ENCODE measurements around the gene DMD.
"Not testable (repeated sequence)": the region's sequence is repeated elsewhere in the genome, so short reads cannot be mapped to it uniquely, and the experiment has no call there.

Gene DMD

DNA sequence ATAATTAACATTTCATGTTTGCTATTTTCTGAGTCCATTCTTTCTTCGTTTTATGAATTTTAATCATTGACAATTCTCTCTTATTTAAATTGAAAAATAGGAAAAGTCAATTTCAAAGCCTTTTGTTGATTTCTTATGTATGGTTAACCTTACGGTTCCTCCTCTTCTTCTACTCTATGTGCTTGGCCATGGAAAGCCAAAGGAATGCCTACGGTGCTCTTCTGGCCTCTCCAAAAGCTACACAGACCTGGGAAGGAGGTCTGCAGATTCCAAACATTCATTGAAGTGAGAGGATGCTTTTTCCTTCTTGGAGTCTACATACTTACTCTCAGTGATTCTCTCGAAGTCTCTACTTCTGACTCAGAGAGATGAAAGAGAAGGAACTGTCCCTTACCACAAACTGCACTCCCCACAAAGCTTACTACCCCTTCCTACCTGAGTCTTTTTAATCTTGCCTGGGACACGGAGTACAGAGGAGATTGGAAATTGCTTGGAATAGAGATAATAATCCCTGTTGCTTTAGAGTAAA is 1276.4 kb downstream of the DMD start:
- no peak for DNase-seq

DNA sequence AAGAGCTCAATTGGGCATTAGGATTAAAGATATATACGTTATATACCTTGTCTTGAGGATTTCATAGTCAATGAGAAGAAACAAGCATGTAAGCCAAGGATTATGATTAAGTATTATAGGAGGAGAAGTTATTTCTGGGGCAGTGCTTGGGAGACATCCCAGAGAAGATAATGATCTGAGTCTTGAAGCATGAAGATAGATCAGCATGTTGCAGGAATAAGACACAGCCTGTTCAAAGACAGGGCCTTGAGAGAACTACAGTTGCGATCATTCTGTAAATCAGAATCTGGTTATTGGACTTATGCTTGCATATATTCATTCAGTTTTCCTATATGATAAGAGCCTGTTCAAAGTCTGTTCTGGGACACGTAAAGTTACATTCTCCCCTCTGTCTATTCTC is 1277.3 kb downstream of the DMD start:
- DNase-seq, result no peak

DNA sequence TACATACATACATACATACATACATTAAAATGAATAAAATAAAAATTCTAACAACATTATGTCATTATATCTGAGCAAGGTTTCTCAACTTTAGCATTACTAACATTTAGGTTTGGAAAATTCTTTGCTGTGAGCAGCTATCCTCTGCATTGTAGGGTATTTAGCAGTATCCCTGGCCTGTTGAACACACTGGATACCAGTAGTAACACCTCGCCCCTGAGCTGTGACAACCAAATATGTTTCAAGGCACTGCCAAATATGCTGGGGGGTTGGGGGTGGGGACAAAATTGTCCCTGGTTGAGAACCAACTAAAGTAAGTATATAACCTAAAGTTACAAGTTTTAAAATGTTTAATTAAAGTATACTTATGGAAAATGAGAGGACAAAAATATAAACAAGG is 1278.6 kb downstream of the DMD start:
- no peak for DNase-seq

DNA sequence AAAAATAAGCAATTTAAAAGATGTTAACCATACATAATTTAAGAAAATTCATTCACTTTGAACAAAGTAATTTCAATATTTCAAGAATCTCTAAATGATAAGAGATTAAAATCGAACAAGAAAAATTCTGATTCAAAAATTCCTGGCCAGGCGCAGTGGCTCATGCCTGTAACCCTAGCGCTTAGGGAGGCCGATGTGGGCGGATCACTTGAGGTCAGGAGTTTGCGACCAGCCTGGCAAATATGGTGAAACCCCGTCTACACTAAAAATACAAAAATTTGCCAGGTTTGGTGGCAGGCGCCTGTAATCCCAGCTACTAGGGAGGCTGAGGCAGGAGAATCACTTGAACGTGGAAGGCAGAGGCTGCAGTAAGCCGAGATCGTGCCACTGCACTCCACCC is 1279.0 kb downstream of the DMD start:
- not testable (repeated sequence) for DNase-seq

DNA sequence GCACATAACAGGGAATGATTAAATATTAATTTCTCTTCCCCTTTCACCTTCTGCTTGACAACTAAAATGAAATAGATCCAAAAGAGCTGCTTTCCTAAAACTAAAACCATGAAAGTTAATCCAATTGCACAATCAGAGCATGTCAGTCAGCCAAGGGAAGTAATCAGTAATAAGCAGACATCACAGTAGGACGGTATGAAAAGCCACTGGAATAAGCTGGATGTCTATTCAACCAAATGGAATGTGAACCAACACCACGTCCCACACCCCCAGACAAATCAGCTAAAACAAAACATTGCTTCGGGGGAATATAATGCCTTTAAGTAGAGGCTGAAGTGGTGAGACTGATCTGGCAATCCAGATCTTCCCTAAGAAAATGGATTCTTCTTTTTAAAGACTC is 1280.1 kb downstream of the DMD start:
- DNase-seq, result no peak

DNA sequence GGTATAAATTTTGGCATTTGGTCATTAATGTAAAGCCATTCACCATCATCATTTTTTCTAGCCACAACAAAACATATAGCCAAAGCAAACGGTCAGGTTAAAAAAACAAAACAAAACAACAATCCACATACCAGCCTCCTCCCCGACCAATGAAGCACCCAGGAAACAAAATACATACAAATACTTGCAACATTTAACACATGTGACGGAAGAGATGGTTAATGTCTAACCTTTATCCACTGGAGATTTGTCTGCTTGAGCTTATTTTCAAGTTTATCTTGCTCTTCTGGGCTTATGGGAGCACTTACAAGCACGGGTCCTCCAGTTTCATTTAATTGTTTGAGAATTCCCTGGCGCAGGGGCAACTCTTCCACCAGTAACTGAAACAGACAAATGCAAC is 1282.0 kb downstream of the DMD start:
- DNase-seq, result no peak

DNA sequence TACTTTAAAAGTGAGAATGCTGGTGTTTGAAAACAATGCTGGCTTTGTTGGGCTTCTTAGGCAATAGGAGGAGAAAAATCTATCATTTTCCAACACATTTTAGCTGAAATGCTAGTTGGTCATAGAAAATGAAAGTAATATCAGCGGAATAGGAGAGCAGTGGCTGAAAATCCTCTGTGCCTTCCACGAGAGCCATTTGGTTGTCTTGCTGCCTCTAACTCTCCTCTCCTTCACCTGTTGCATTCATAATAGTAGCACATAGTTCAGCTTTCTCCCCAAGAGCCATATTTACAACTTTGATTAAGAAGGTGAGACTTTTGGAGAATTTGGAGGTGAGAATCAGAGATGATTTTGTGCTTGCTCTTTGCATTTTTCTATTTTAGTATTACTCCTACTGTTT is 1290.1 kb downstream of the DMD start:
- no peak for DNase-seq

DNA sequence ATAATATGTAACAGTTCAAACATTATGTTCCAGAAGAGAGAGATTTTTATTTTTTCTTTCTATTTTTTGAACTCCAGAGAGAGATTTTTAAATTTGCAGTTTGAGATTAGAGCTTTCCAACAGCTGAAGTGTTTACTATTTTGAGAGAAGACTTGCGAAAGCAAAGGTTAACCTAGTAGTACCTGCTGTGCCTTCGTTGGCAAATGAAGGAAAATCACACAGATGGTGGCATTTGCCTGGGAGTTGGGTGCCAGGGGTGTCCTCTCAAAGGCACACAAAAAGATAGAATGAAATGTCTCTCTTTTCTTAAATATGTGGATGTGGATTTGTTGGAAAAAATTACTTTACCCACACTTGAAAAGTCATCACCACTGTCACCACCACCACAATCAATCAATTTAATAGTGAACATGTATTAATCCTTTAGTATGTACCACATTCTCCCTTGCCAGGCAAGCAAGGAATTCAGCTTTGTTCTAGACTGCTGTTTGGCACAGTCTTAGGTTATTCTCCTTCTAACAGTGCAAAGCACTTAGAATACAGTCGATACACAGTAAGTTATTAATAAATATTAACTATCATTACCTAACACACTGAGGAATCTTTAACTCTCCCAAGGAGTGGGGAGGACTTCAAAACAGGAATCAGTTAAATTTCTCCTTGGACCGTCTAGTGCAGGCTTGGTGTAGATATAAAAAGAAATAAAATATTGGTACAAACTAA is 1301.3 kb downstream of the DMD start:
- DNase-seq, result no peak

DNA sequence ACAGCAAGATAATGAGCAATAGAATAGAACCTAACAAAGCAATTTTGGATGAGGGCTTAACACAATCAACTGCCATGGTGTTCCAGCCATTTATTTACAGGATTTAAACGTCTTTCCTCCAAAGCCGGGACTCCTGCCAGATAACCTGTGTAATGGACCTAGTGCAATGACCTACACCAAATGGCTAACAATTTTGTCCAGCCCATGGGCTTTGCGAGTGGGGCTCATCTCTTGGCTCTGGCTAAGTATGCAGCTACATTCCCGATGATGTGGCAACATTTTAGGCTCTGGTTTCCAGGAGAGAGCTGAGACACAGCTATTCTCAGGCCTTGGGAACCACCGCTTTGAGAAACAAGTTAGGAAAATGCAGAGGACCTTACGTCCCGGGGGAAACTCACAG is 1317.2 kb downstream of the DMD start:
- no peak for DNase-seq

DNA sequence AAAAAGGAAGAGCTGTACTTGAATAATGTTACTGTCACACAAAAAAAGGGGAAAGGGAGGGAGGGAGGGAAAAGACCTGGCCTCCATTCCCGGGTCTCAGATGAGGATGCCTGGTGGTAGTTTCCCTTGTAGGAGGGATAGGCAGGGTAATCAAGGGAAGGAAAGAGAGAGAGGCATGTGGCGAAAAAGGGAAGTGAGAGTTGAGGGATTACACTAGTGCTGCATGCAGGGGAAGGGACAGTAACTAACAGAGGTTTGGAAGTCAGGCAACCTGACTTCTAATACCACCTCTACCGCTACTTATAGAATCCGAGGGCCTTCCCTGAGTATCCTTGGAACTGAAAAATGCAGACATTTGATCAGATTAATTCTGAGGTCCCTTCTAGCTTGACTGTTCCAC is 1317.8 kb downstream of the DMD start:
- no peak for DNase-seq

DNA sequence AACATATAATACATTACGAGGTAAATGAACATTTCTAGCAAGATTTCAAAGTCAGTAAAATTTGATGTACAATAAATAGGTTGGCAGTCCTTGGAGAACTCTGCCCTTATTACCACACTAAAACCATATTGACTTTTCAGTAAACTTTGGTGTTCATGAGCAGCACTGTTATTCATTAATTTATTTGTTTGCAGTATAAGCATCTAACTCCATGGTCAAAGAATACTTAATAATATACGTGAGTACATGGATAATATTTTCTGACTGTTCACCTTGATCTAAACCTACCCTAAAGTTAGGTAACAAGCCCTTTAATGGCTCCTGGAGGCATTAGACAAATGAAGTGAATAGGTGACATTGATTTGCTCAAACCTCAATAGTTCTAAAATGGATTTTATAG is 1322.3 kb downstream of the DMD start:
- no peak for DNase-seq

DNA sequence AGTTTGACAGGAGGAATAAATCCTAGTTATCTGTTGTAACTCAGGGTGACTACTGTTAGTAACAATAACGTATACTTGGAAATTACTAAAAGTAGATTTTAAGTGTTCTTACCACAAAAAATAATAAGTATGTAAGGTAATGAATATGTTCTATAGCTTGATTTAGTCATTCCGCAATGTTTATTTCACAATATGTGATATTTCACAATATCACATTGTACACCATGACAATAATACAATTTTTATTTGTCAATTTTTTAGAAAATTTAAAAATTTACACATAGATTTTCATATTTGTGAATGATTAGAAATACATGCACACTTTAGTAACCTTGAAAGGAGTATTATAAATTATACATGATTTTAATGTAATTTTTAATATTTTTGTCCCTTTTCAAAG is 1326.8 kb downstream of the DMD start:
- no peak for DNase-seq

DNA sequence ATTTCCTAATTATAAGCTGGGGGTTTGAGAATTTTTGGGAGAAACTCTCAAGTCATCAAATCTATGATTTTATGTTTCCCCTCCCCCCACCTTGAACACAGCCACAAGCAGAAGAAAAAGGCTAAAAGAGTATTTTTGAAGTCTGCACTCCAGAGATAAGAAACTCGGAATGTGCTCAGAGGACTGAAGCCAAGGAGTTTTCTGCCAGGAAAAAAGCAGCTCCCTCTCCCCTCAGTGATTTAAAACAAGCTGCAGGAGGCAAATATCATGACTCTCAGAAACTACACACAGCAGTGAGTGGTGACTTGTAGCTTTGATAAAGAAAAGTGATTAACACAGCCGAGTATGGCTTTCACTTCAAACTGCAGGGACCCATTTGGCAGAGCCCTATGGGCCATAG is 1339.3 kb downstream of the DMD start:
- no peak for DNase-seq

DNA sequence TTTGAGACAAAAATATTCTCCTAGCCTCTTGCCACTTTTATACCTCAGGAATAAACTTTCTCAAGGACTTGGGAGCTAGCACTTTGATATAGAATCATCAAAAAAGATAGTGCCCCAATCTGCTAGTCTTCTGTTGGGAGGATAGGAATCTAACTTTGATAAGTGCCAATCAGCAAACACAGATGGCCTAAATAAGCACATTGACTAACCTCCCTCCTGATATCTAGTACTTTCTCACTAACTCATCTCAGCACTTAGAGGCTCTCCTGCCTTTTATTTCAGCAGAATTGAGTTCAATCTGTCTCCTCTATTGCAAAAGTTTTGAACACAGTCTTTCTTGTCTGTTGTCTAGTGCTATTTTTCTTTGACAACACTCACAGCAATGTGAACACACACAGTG is 1341.1 kb downstream of the DMD start:
- DNase-seq, result no peak

DNA sequence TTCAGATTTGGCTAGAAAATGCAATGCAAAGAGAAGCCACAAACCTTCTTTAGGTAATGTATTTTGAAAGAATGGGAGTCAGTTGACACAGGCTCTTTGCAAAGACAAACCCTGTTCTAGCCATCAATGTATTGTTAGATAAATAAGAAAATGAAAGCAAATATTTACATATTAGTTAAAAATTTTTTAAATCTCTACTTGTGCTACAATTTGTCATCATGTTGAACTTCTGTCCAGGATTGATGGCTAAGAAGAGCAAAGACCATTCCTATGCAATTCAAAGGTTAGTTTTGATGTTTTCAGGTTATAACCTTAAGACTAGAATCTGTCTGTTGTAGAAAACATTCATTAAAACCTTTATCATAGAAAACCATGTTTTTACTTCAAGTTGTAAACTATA is 1350.7 kb downstream of the DMD start:
- DNase-seq, result no peak

DNA sequence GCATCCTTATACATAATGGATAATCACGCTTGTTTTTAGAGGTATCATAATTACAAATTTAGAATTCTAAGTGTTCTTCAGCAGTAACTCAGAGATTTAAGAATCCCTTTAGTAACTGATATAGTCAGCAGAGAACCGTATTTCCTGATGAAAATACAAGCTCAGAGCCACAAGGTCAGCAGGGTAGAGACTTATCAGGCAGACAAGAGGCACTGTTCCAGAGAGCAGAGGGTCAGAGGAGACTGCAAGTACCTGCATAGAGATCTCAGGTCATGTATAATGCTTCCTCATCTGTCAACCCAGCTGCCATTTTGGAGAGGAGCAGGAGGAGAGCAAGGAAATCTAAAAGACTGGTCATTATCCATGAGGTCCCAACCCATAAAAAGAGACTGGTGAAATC is 1352.4 kb downstream of the DMD start:
- no peak for DNase-seq

DNA sequence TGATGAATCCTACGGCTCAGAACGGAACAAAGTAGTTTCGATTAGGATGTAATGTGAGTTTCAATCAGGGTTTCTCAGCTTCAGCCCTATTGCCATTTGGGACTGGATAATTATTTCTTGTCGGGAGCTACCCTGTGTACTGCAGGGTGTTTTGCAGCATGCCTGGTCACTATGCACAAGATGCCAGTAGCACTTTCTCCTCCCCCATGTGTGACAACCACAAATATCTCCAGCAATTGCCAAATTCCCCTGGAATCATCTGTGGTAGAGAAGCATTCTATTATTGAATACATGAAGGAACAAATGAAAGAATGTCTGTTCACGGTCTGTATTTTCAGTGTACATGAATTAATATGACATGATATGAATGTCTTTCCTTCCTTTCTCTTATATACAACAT is 1356.6 kb downstream of the DMD start:
- DNase-seq, result no peak

DNA sequence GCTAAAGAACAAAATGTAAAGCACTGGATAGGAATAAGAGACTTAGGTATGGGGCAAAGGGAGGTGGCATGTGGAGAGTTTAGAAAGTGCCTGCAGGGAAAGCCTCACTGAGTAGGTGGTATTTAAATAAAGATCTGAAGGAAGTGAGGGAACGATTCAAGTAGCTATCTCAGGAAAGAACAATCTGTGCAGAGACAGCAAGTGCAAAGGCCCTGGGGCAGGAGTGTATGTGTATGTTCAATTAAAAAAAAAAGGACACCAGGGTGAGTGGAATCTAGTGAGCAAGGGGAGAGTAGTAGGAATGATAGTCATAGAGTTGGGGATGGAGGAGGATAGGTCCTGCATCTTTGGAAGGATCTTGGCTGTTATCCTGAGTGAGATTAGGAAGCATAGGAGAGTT is 1359.6 kb downstream of the DMD start:
- DNase-seq, result no peak

DNA sequence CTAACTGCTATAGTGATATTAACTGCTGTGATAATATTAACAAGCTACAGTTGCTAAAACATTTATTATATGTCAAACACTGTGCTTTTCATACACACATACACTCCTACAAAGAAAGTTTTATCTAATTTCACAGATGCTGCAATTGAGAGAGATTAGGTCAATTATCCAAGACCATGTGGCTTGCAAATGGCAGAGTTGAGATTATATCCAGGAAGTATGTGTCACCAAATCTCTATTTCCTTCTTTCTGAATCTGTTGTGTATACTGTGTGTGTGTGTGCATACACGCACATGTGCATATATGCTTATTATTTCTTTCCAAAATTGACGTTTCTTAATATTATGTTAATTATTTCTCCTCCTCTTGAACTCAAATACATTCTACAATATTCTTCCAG is 1363.6 kb downstream of the DMD start:
- DNase-seq, result no peak

DNA sequence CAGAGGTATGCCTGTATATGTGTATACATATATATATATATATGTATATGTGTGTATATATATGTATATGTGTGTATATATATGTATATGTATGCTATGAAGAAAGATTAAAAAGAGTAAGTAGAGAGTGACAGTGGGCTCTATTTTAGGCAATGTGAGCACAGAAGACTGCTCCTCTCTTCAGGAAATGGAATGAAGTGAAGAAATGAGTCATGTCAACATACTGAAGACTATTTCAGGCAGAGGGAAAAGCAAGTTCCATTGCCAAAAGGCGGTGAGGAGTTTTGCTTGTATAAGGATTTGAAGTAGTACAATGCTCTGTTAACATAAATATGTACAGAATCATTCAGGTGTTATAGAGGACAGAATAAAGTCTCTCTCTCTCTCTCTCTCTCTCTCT is 1366.3 kb downstream of the DMD start:
- no peak for DNase-seq

DNA sequence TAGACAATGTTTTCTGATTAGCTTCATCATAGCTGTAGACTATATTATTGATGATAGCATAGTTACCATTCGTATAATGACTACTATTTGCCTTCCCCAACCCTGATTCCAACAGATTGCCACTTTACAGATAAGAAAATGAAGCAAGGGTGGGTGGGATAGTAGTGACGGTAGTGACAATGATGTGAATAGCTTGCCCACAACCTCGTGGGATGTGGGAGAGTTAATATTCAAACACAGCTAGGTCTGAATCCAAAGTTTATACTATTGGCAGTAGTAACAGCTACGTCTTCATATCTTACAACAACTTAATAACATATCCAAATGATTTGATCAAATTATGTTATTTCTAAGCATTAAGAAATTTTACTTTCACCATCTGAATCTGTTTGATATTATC is 1372.7 kb downstream of the DMD start:
- no peak for DNase-seq

DNA sequence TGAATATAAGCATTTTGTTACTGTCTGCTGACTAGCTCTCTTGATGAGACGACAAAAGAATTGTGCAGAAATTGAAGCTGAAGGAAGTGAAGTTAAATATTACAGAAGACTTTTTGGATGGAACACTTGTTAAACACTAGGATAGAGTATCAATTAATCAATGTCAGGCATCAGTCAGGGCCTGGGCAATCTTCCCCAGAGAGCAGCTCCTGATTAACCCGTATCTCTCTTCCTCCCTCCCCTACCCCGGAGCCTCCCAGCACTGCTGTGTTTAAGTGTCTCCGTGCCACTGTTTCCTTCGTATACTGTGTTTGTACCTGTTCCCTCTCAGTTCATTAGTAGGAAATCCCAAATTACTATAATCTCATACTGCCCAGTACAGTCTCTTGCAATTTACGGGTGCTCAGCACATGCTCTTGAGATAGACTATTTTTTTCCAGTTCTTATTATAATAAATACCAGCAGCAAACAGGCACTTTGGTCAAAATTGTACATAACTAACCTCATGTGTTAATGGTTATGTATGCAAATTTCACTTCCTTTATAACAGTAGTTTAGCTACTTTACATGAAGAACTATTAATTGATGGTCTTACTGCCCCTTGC is 1373.8 kb downstream of the DMD start:
- DNase-seq, result no peak

DNA sequence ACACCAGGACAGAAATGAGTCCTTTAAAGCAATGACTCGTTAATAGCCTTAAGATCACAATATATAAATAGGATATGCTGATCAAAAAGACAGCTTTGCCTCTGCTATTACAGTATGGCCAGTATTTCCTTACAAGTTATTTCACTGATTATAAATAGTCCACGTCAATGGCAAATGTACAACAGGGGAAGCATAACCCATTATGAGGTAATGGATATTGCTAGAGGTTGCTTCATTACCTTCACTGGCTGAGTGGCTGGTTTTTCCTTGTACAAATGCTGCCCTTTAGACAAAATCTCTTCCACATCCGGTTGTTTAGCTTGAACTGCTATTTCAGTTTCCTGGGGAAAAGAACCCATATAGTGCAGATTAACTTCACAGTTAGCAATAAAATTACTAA is 1374.9 kb downstream of the DMD start:
- no peak for DNase-seq

DNA sequence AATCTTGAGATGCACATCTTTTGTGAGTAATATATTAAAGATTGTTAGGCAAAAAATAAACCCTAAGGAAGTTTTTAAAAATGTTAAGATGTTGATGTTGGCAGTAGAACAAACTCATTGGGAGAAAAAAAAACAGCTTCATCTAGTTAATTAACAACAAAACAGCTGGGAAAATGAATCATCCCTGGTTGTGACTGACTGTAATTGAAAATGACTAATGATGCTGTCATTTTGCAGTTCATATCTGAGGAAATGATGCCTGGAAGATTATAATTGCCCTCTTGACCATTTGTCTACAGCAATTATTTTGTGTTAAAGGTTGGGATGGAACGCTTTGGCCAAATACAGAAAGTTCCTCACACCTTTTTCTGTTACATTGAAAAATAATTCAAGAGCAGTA is 1379.1 kb downstream of the DMD start:
- DNase-seq, result no peak
